HG02970 (cell line): ENCODE results near the gene NCOA1.
"Not testable (repeated sequence)": the region's sequence is repeated elsewhere in the genome, so short reads cannot be mapped to it uniquely, and the experiment has no call there.

Experiments used
- ATAC-seq: cut with Tn5 transposase; IDR thresholded peaks from one replicate; pipeline ENCODE4 v1.9.1; 2021; ENCODE audit warnings: mild to moderate bottlenecking, moderate library complexity, moderate number of reproducible peaks; ENCODE audit not compliant: unreplicated experiment, low FRiP score

NCOA1 gene

GRCh38 chr2:24675338-24675737, 184.3 kb downstream of the NCOA1 start:
- no peak for ATAC-seq

DNA sequence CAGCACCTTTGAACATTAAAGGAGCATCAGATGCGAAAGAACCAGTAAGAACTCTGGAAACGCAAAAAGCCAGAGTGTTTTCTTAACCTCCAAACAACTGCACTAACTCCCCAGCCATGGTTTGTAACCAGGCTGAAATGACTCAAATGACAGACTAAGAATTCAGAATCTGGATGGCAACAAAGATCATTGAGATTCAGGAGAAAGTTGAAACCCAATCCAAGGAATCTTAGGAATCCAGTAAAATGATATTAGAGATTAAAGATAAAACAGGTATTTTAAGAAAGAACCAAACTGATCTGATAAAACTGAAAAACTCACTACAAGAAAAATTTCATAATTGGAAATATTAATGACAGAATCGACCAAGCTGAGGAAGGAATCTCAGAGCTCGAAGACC, 185.4 kb downstream of the NCOA1 start:
- ATAC-seq: no peak

- ATAC-seq: not testable (repeated sequence)
Observed at GRCh38 chr2:24678066-24678465, 187.0 kb downstream of the NCOA1 start.

GRCh38 chr2:24680196-24680595, 189.1 kb downstream of the NCOA1 start:
- no peak for ATAC-seq

DNA sequence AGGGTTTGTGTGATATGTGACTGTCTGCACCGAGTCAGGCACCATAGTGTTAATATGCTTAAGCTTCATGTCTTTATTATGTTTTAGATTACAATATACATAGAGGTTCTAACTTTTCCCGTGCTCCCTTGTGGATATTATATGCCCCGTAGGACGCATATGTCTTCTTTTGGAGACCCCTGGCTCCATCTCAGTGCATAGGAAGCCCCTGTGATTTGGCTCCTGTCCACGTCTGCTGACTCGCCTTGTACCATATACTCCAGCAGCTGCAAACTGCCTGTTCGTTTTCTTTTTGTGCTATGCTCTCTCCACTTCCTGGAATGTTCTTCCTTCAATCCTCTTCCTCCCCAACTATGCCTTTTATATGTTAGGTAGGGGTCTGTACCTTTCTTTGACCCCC, 191.2 kb downstream of the NCOA1 start:
- ATAC-seq: no peak

DNA sequence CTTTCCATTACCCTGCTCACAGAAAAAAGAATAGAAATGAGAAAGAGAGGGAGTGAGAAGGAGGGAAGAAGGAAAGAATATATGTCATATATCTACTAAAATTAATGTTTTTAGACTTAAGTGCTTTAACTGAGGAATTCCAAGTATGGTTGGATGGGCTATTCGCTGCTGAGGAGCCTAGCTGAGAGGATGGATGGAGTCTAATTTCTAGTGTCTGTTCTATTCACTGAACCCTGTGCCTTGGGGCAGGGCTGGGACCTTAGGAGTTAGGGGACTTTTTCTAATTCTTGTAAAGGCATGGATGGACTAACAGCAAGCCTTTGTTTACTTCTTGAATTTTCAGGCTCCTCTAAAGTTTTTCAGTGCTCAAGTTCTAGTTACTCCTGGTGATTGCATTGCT, 192.4 kb downstream of the NCOA1 start:
- no peak for ATAC-seq

GRCh38 chr2:24690524-24690923, 199.5 kb downstream of the NCOA1 start:
- ATAC-seq: no peak

DNA sequence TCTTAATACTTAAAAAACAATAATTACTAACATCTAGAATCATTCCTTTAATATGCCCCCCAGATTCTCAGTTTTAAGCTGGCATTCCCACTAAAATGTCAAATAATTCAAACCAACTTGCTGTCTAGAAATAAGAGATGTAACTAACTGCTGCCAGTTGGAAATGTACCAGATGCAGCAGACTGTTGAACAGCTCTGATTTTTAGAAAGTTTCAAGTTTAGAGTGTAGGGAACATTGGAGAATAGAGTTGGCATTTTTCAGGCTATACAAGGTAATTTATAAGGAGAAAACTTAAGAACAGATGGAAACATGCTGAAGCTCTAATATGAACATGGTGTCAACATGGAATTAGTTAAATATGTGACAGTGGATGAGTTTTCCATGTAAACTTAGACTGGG, 200.8 kb downstream of the NCOA1 start:
- no peak for ATAC-seq

DNA sequence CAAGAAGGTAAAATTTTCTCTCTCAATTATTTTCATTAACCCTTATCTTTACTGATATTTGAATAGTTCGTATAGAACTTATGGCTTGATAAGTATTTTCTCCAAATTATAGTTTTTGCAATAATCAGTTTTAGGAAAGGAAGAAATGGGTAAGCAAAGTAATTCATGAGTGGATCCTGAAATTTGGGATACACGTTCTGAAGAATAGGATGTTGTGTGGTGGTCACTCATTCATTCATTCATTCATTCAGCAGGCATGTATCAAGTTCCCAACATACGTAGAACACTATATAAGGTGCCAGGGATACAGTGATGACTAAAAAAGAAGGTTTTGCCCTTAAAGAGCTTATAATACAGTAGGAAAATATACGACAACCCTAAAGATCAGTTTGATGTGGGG, 206.7 kb downstream of the NCOA1 start:
- no peak for ATAC-seq

GRCh38 chr2:24702800-24703199, 211.7 kb downstream of the NCOA1 start:
- ATAC-seq: no peak

- ATAC-seq: no peak
Observed at GRCh38 chr2:24704692-24705091, 213.6 kb downstream of the NCOA1 start.

- no peak for ATAC-seq
Observed at GRCh38 chr2:24707143-24707542, 216.1 kb downstream of the NCOA1 start.

DNA sequence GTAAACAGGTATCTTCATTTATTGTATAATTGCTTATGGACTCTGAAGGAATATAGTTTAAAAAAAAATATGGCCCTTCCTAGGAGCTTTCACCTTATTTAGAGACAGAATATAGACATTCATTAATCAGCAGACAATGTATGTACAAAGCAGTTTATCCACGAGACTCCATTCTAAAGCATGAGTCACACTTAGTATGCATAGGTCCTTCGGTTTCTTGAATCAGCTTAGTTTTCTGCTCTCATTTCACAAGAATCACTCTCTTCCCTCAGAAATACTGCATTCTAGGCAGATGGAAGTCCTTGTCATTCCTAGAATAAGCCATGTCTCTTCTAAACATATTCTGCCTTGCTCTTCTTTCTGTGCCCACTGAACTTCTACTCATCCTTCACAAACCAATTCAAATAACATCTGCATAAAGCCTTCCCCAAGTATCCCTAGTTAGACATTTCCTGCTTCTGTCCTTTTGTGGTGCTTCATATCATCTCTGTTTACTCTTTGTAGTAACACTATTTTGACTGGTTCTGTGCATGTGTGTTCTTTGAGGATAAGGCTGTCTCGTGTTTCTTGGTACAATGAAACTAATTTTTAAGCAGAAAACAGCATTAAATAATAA, 217.6 kb downstream of the NCOA1 start:
- no peak for ATAC-seq

- no peak for ATAC-seq
Observed at GRCh38 chr2:24710806-24711205, 219.8 kb downstream of the NCOA1 start.

GRCh38 chr2:24711865-24712264, 220.8 kb downstream of the NCOA1 start:
- no peak for ATAC-seq

GRCh38 chr2:24712296-24712695, 221.2 kb downstream of the NCOA1 start:
- no peak for ATAC-seq

GRCh38 chr2:24717263-24717951, 226.4 kb downstream of the NCOA1 start:
- no peak for ATAC-seq

DNA sequence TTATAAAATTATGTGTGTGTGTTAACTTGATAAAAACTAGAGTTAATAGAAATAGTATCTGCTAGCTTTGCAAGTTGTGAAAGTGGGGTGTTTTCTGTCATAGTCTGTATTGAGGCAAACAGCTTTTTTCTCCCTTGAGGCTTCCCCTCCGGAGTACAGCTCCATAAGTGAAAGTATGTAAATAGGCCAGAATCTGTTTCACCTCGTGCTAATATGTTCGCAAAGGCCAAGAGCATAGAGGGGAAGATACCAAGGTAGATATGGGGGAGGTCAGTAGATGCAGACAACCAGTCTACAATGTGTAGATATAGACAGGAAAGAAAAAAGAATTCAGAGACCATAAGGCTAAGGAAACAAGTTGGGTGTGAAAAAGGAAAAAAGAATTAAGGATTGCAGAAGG, 229.3 kb downstream of the NCOA1 start:
- no peak for ATAC-seq

GRCh38 chr2:24721470-24721869, 230.4 kb downstream of the NCOA1 start:
- no peak for ATAC-seq

DNA sequence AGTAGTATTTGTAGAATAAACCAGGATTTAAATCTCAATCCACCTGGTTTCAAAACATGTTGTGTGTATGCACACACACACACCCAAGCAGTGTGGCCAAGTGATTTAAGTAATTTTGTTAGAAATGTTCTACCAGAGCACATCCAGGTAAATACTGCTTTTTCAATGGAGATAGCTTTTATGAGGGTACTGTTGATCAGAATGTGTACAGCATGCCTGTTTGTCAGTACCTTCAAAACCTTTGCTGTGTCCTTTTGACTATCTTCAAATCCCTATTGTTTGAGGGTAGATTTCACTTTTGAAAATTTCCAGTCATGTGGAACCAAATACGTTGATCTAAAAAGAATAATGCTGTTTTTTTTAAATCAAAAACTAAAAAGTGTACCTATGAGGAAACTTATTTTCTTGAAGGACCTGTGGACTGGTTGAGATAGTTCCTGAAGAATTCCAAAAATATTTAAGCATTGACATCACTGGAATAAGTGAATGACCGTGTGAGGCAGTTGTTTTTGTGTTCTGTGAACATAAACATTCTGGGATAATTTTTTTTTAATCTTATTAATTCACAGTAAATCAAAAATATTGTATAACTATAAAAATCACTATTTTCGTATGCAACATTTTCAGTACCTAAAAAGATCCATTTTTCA, 231.2 kb downstream of the NCOA1 start:
- no peak for ATAC-seq

GRCh38 chr2:24723191-24723590, 232.1 kb downstream of the NCOA1 start:
- ATAC-seq: no peak

- no peak for ATAC-seq
Observed at GRCh38 chr2:24723665-24724064, 232.6 kb downstream of the NCOA1 start.
